IPS-15b (cell line): ENCODE data around the gene HES7.
A peak's percentile ranks its signal among the peaks of the same experiment; 100 is the strongest.

Experiments used
- H3K27me3 ChIP-seq: one replicate; pipeline ENCODE4 v1.6.1; 2013; ENCODE audit warnings: low read length; ENCODE audit not compliant: control insufficient read depth, insufficient read depth
- H3K36me3 ChIP-seq: one replicate; pipeline ENCODE4 v1.6.1; 2013; ENCODE audit warnings: low read length; ENCODE audit not compliant: control insufficient read depth, insufficient read depth
- H3K4me1 ChIP-seq: one replicate; pipeline ENCODE4 v1.6.1; 2013; ENCODE audit warnings: mild to moderate bottlenecking, low read length; ENCODE audit not compliant: control insufficient read depth, insufficient read depth
- H3K4me3 ChIP-seq: one replicate; pipeline ENCODE4 v1.5.1; 2013; ENCODE audit warnings: low read depth, low read length
- H3K9ac ChIP-seq: one replicate; pipeline ENCODE4 v1.6.1; 2013; ENCODE audit warnings: low read depth, mild to moderate bottlenecking, low read length
- H3K9me3 ChIP-seq: one replicate; pipeline ENCODE4 v1.6.1; 2013; ENCODE audit warnings: mild to moderate bottlenecking, low read length; ENCODE audit not compliant: control insufficient read depth, insufficient read depth

The HES7 gene

DNA sequence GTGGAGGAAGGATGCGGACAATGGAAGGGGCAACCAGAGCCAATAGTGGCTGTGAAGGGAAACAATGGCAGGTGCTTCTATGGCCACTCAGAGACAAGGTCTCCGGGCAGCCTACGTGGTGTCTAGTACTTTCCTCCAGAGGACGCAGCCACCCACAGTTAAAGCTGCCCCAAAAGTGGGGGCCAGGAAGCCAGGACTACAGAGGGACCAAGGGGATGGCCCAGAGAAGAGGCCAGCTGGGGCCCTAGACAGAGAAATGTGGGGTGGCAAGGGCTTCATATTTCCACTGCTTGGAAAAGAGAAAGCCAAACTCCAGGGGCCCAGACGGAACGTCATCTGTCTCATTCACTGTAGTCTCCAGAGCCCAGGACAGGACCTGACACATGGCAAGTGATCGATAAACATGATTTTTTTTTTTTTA, 29.1 kb upstream of the HES7 start:
- peaks cover 19% of the 10 kb centered on the region for H3K36me3 ChIP-seq
- H3K4me3 ChIP-seq: peak overlapping the region; percentile 43
- H3K27me3 ChIP-seq: peaks cover 2% of the 10 kb centered on the region
- no peaks in the 10 kb centered on the region for H3K9me3 ChIP-seq
- peaks cover 16% of the 10 kb centered on the region for H3K4me1 ChIP-seq
- no peak overlapping the region for H3K9ac ChIP-seq

DNA sequence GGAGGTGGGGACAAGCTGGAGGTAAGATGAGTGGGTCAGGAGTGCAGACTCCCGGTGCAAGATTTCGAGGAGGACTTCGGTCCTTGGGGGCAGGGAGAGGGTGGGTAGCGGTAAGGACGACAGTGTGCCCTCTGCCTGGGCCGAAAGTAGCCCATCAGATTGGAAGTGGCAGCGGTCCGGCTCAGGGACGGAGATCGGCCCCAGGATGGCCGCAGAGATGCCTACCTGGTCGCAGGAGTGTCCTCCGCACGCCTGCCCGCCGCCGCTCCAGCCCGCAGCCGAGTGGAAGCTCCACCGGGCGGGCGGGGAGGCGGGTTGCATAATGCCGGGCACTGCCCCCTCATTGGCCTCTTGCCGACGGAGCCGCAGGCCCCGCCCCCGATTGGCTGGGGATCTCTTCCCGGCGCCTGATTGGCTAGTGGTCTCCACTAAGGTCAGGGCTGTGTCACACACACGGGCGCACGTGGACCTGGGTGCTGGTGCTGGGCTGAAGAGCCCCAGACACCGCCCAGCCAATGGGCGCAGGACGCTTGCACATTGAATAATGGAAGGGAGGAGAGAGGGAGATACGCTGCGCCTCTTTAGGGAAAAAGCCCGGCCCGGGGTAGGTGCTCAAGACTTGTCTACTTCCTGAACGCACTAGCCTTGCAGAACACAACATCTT, 28.3 kb upstream of the HES7 start, which contains the start of gene PER1:
PER1 (minus strand) TSS at position 293 of the 664 bp plus-strand sequence. CDS start 1,698 bp downstream, outside the sequence.
- H3K9me3 ChIP-seq: no peaks in the 10 kb centered on the region
- H3K4me1 ChIP-seq: peaks cover 16% of the 10 kb centered on the region
- H3K4me3 ChIP-seq: peak within 1 kb of the TSS; percentile 91
- peak within 1 kb of the TSS; percentile 16 for H3K9ac ChIP-seq
- H3K27me3 ChIP-seq: peaks cover 2% of the 10 kb centered on the region
- peaks cover 27% of the 10 kb centered on the region for H3K36me3 ChIP-seq

DNA sequence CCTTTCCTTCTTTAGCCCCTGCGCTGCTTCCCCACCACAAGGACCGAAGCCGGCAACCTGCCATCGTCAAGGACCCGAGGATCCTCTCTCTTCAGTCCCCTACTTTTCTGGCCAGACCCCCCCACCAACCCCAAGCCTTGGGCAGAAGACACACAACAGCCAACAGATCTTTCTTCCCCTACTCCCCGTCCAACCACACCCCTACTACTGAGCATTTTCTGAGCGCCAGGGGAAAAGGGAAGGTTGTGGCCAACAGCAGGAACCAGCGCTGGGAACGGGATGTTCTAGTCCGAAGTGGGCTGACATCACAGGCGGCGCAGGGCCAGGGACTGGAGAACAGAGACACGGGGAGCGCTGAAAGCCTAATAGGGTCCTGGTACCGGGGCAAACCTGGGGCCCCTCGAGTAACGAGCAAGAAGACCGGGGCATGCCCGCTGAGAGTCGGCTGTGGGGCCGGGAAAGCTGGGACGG, 27.8 kb upstream of the HES7 start:
- Histone ChIP-seq H3K36me3 (peaks cover 33% of the 10 kb centered on the region), H3K9me3 (no peaks in the 10 kb centered on the region), H3K9ac (peak overlapping the region; percentile 16), H3K4me3 (peak overlapping the region; percentile 91), H3K4me1 (peaks cover 14% of the 10 kb centered on the region), H3K27me3 (peaks cover 2% of the 10 kb centered on the region)

DNA sequence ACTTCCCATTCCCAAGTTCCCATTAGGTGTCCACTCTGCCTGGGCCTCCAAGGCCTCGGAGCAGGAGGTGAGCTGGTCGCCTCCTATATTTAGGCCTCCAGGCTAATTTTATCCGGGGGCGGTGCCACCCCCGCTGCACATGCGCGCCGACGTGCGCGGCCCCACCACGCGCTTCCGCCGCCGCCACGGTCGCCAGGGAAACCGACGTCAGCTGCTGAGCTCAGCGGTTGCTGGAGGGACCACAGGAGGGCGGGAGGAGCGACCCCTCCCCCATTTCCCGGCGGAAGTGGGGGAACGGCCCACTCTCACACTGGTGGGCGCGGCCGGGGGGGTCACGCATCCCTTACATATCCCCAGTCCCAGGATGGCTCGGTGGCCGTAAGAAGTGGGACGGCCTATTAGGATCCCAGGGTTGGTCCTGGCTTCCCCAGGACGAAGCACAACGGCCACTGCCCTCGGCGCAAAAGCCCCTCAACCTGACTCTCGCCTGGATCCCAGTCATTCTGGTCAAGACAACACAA, 27.3 kb upstream of the HES7 start:
- Histone ChIP-seq H3K4me3 (peak overlapping the region; percentile 91), H3K9ac (no peak overlapping the region), H3K4me1 (peaks cover 14% of the 10 kb centered on the region), H3K27me3 (peaks cover 2% of the 10 kb centered on the region), H3K9me3 (no peaks in the 10 kb centered on the region), H3K36me3 (peaks cover 36% of the 10 kb centered on the region)

DNA sequence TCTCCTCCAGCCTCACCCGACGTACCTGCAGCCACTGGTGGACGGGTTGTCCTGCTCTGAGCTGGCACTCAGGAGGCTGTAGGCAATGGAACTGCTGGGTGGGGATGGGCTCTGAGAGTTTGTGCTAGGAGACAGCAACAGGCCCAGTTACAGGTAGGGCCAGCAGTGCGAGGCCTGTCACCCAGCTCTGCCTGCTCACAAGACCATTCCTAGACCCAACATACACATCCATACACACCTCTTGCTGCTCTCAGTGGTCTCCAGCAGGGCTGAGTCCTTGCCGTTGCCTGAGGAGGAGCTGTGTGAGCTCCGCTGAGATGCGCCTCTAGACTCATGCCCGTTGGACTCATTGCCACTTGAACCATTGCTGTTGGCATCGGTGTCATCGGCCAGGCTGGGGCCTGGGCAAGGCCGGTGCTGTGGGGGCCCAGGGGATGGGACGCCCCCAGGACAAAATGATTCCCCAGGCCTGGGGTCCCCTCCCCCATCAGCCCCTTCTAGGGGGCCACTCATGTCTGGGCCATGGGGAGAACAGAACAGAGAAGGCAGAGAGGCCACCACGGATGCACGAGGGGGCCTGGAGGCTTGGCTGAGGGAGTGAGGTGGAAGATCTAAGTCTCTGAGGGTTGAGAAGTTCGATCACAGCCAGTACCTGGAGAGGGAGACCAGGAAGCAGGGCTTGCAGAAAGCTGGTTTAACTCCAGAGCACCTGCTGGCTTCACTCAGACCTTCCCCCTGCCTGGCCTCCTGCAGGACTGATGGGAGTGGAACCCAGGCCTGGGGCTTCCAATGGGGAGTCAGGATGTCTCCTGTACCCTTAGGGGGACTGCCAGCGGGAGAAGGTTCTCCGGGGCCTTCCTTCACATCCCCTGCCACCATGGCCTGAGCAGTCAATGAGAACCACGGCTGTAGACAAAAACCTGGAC, 26.6 kb upstream of the HES7 start:
- H3K9me3 ChIP-seq: no peaks in the 10 kb centered on the region
- H3K4me3 ChIP-seq: peak overlapping the region; percentile 91
- H3K27me3 ChIP-seq: peaks cover 2% of the 10 kb centered on the region
- H3K36me3 ChIP-seq: peaks cover 43% of the 10 kb centered on the region
- peaks cover 14% of the 10 kb centered on the region for H3K4me1 ChIP-seq
- H3K9ac ChIP-seq: no peak overlapping the region

DNA sequence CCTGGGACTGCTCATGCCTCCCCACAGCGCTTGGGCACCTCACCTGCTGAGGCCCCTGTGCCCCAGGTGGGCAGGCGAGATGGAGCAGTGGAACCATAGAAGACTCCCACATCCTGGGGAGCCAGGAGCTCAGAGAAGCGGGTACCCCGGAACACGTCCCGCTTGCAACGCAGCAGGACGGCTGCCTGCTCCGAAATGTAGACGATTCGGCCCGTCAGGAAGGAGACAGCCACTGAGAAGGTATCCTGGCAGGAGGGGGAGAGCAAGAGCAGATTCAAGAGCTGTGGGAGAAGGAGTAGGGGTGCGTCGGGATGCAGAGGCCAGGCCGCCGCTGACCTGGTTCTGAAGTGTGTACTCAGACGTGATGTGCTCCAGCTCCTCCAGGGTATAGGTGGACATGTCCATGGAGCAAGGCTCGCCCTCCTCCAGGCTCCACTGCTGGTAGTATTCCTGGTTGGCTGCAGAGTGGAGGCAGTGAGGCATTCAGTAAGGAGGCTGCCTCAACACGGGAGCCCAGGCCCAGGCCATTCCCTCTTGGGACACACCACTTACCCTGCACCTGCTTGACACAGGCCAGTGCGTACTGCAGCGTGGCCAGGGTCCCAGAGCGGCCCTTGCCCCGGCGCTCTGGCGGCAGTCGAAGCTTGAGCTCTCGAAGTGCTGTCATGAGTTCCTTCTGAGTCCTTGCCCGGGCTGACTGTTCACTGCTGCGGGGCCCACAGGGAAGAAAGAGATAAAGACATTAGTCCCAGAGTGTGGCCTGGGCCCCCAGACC, 25.7 kb upstream of the HES7 start:
- Histone ChIP-seq H3K4me3 (no peak overlapping the region), H3K4me1 (peaks cover 9% of the 10 kb centered on the region), H3K9ac (no peak overlapping the region), H3K27me3 (no peaks in the 10 kb centered on the region), H3K36me3 (peaks cover 48% of the 10 kb centered on the region), H3K9me3 (no peaks in the 10 kb centered on the region)

DNA sequence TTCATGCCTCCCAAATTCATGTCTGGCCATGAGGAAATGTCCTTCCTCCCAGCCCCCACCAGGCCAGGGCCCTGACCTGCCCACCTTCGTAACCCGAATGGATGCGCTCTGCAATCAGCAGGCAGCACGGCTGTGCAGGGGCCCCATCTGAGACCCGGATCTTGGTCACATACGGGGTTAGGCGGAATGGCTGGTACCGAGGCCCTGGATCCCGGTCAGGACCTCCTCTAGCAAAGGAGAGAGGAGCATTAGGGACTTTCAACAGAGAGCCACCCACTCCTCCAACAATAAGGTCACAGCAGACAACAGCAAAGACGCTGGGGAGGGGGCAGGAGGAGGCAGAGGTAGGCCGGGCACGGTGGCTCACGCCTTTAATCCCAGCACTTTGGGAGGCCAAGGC, 24.7 kb upstream of the HES7 start:
- Histone ChIP-seq H3K9ac (no peak overlapping the region), H3K4me1 (peaks cover 6% of the 10 kb centered on the region), H3K4me3 (no peak overlapping the region), H3K27me3 (no peaks in the 10 kb centered on the region), H3K9me3 (no peaks in the 10 kb centered on the region), H3K36me3 (peaks cover 55% of the 10 kb centered on the region)

DNA sequence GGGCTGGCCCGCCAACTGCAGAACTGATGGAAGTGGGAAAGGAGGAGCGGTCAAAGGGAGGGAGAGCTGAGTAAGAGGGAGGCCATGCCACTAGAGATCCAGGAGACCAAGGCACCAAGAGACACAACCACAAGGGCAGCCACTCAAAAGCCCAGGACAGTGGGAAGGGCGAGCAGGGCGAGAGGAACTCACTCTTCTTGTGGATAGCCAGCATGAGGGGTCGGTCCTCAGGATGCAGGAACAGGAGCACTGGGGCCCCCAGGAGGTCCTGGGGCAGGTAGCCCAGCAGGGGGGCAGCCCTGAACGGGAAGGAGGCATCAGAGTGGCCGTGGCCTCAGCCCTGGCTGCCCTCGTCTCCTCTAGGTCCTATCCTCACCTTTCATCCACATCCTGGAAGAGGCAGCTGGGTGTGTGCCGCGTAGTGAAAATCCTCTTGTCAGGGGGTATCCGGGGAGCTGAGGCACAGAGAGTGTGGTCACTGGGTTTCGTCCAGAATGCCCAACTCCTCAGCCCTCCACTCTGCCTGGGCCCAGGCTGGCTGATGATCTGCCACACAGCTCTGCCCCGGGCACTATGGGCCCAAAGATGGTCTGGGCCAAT, 24.0 kb upstream of the HES7 start:
- Histone ChIP-seq H3K36me3 (peaks cover 59% of the 10 kb centered on the region), H3K9me3 (no peaks in the 10 kb centered on the region), H3K4me1 (peaks cover 6% of the 10 kb centered on the region), H3K27me3 (no peaks in the 10 kb centered on the region), H3K9ac (no peak overlapping the region), H3K4me3 (no peak overlapping the region)

DNA sequence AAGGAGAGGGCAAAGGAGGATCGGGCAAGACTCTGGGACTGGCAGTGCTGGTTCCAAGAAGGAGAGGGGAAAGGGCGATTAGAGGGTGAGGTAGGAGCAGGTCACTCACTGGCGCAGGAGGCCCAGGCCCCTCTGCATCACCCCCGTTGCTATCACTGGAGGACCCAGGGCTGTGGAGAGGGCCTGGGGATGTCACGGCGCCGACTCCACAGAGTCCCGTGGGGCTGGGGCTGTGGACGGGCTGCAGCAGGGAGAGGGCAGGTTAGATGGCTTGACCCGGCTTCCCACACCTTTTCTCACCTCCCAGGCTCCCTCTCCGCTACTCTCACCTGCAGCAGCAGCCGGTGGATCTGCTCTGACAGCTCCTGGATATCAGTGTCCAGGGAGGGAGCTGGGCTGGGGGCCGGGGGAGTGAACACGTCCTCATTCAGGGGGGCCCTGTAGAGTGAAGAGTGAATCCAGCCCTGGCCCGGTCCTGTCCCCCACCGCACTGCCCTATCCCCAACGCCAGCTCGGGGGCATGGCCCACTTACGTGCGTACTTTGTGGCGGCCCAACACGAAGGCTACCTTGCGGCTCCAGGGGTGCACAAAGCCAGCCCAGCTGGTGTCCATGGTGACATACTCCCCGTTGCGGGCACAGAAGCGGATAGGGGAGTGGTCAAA, 23.4 kb upstream of the HES7 start:
- no peak overlapping the region for H3K4me3 ChIP-seq
- no peak overlapping the region for H3K9ac ChIP-seq
- peaks cover 2% of the 10 kb centered on the region for H3K4me1 ChIP-seq
- no peaks in the 10 kb centered on the region for H3K27me3 ChIP-seq
- peaks cover 66% of the 10 kb centered on the region for H3K36me3 ChIP-seq
- H3K9me3 ChIP-seq: no peaks in the 10 kb centered on the region

DNA sequence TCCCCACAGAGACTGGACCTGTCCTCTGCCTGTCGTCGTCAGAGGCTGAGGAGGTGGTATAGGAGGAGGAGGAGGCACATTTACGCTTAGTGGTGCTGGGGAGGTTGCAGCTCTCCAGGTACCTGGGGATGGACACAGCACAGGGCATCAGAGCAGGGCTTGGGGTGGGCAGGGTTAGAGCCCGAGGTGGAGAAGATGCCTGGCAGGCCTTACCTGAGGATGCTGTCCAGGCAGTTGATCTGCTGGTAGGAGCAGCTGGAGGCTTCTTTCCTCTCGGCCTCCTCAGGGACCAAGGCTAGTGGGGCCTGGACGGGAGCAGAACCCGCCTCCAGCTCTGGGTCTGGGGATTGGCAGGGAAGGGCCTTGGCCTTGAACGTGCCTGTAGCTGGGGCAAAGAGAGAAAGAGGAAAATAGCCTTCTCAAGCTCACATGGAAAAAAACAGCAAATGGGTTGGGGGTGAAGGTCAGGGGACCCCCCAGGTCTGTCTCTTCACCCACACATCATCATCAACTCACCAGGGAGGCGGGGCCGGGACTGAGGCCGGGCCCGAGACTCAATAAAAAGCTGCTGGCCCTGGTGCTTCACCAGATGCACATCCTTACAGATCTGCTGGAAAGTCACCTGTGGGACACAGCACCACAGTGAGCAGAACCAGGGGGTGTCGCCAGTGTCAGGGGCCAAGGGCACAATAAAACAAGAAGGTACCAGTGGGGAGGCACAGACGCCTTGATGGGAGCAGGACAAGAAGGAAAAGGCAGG, 22.7 kb upstream of the HES7 start:
- Histone ChIP-seq H3K27me3 (no peaks in the 10 kb centered on the region), H3K9ac (no peak overlapping the region), H3K4me3 (no peak overlapping the region), H3K36me3 (peaks cover 73% of the 10 kb centered on the region), H3K4me1 (peaks cover 2% of the 10 kb centered on the region), H3K9me3 (no peaks in the 10 kb centered on the region)
